Esophagus squamous epithelium (tissue), 4 donors: ENCODE data around the gene CCK.

Source experiments
- CTCF ChIP-seq, 6 experiments: fragments of 450-650 bp in 4 of 6; fragments of 200-600 bp in 2 of 6; sonication (generic) in 2 of 6; IDR thresholded peaks; one replicate each; pipeline ENCODE4 v1.5.1; 2016 to 2019; ENCODE audit warnings: antibody characterized with exemption in 6 of 6, mild to moderate bottlenecking in 4 of 6, moderate library complexity in 4 of 6
- POLR2A ChIP-seq, 4 donors: fragments of 450-650 bp; IDR thresholded peaks; one replicate each; pipeline ENCODE4 v1.6.1; 2017; ENCODE audit warnings: antibody characterized with exemption in 4 of 4, mild to moderate bottlenecking in 4 of 4, moderate library complexity in 3 of 4

- no peak for TF ChIP-seq CTCF (IDR thresholded peaks at IDR 0.05)
- TF ChIP-seq POLR2A (IDR thresholded peaks at IDR 0.05), result no peak
These were observed 25.2 kb upstream of the CCK start for GRCh38 chr3:42290966-42291714.
